ENCODE measurements around the gene KANSL1L. TPM values are rescaled to one million over a fixed set of nuclear protein-coding genes. Genes with fewer than 3 reads are reported as not detected.

The KANSL1L gene
- total RNA-seq, 1 experiment from 2014 or later = 6.7 TPM

DNA sequence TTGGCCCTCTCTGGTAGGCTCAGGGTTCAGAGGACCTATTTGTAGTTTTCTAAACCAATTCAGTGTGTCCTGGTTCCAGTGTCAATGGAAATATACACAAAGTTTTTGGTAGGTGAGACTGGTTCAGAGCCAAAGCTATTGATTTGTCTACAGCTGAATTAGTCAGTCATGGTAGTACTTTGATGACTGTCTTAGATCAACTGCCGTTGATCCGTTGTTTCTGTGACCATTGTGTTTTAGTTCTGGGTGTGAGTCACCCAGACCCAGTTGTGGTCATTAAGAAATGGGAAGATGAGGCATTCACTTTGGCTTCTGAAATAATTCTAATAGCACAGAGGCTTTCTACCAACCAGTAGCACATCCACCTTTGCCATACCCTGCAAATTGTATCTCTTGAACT lies 184.8 kb downstream of the KANSL1L start:
- DNase-seq (ENCODE audit: low read depth, low spot score) (no peak), ATAC-seq (no peak)
- no peaks in the 10 kb centered on the region for H3K79me2 ChIP-seq (ENCODE audit: insufficient read depth, low read length)
- H3K4me1 ChIP-seq (ENCODE audit: control insufficient read depth in 1 of 2, insufficient read depth in 2 of 2, low read length in 2 of 2) = no peaks in the 10 kb centered on the region
- H3K36me3 ChIP-seq (ENCODE audit: control insufficient read depth in 1 of 2, insufficient read depth in 2 of 2, low read length in 2 of 2) = no peaks in the 10 kb centered on the region
- H3K9me3 ChIP-seq (ENCODE audit: control insufficient read depth in 1 of 2, insufficient read depth in 1 of 2, low read depth in 1 of 2, low read length in 2 of 2) = no peaks in the 10 kb centered on the region
- no TSS peak for BruUV-seq (replicated peaks)
- H3K9ac ChIP-seq (ENCODE audit: low read length) = no peak overlapping the region
- ChIA-PET CTCF (no interaction called here), POLR2A (no interaction called here), RAD21 (ENCODE audit: low non-redundant PET in 1 of 2, low total read pairs in 2 of 2, uncharacterized antibody in 2 of 2, unreplicated experiment in 2 of 2) (no interaction called here)
- H3K27me3 ChIP-seq (ENCODE audit: insufficient read depth, low read length) = no peaks in the 10 kb centered on the region
- H3K9me2 ChIP-seq (ENCODE audit: insufficient read depth) = no peaks in the 10 kb centered on the region
- H3K4me3 ChIP-seq (replicated peaks in 1 of 2; ENCODE audit: low read depth in 1 of 2, low read length in 2 of 2) = no peak overlapping the region
- no peaks in the 10 kb centered on the region for H4K20me1 ChIP-seq (ENCODE audit: insufficient read depth)
- H3K27ac ChIP-seq (ENCODE audit: low read depth, low read length) = no peak overlapping the region
- no peak overlapping the region for H2AFZ ChIP-seq (ENCODE audit: low read depth, low read length, poor library complexity, severe bottlenecking)
- TF ChIP-seq, protein P1, sequence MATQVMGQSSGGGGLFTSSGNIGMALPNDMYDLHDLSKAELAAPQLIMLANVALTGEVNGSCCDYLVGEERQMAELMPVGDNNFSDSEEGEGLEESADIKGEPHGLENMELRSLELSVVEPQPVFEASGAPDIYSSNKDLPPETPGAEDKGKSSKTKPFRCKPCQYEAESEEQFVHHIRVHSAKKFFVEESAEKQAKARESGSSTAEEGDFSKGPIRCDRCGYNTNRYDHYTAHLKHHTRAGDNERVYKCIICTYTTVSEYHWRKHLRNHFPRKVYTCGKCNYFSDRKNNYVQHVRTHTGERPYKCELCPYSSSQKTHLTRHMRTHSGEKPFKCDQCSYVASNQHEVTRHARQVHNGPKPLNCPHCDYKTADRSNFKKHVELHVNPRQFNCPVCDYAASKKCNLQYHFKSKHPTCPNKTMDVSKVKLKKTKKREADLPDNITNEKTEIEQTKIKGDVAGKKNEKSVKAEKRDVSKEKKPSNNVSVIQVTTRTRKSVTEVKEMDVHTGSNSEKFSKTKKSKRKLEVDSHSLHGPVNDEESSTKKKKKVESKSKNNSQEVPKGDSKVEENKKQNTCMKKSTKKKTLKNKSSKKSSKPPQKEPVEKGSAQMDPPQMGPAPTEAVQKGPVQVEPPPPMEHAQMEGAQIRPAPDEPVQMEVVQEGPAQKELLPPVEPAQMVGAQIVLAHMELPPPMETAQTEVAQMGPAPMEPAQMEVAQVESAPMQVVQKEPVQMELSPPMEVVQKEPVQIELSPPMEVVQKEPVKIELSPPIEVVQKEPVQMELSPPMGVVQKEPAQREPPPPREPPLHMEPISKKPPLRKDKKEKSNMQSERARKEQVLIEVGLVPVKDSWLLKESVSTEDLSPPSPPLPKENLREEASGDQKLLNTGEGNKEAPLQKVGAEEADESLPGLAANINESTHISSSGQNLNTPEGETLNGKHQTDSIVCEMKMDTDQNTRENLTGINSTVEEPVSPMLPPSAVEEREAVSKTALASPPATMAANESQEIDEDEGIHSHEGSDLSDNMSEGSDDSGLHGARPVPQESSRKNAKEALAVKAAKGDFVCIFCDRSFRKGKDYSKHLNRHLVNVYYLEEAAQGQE (IDR thresholded peaks at IDR 0.05; ENCODE audit: low read depth) = no peak
- TF ChIP-seq EZH2 (IDR thresholded peaks at IDR 0.05) (no peak), ZFX (IDR thresholded peaks at IDR 0.05) (no peak), FOSL1 (IDR thresholded peaks at IDR 0.05; ENCODE audit: low read depth) (no peak), POLR2A (IDR thresholded peaks at IDR 0.05; ENCODE audit: borderline replicate concordance, extremely low read depth, insufficient read depth, insufficient read length) (no peak), EGR1 (IDR thresholded peaks at IDR 0.05; ENCODE audit: low read depth) (no peak), SRF (IDR thresholded peaks at IDR 0.05; ENCODE audit: low read depth) (no peak), JUND (IDR thresholded peaks at IDR 0.05) (no peak)
- TF ChIP-seq, protein P2, sequence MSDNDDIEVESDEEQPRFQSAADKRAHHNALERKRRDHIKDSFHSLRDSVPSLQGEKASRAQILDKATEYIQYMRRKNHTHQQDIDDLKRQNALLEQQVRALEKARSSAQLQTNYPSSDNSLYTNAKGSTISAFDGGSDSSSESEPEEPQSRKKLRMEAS (IDR thresholded peaks at IDR 0.05) = no peak
- TF ChIP-seq, protein P3, sequence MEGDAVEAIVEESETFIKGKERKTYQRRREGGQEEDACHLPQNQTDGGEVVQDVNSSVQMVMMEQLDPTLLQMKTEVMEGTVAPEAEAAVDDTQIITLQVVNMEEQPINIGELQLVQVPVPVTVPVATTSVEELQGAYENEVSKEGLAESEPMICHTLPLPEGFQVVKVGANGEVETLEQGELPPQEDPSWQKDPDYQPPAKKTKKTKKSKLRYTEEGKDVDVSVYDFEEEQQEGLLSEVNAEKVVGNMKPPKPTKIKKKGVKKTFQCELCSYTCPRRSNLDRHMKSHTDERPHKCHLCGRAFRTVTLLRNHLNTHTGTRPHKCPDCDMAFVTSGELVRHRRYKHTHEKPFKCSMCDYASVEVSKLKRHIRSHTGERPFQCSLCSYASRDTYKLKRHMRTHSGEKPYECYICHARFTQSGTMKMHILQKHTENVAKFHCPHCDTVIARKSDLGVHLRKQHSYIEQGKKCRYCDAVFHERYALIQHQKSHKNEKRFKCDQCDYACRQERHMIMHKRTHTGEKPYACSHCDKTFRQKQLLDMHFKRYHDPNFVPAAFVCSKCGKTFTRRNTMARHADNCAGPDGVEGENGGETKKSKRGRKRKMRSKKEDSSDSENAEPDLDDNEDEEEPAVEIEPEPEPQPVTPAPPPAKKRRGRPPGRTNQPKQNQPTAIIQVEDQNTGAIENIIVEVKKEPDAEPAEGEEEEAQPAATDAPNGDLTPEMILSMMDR (IDR thresholded peaks at IDR 0.05 in 2 of 3, conservative IDR thresholded peaks at IDR 0.05 in 1 of 3; ENCODE audit: borderline replicate concordance in 1 of 3, insufficient read depth in 1 of 3, low read depth in 2 of 3, low read length in 2 of 3) = no peak
- TF ChIP-seq, protein P4, sequence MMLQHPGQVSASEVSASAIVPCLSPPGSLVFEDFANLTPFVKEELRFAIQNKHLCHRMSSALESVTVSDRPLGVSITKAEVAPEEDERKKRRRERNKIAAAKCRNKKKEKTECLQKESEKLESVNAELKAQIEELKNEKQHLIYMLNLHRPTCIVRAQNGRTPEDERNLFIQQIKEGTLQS (IDR thresholded peaks at IDR 0.05) = no peak
- no peak overlapping the region for H3K4me2 ChIP-seq (ENCODE audit: low read length)
- intact Hi-C loops (cut with micrococcal nuclease) = no loop called here

Data from HCT116 (cell line).